C4-2B (cell line): ENCODE data around the gene LENG1.

Experiments
- ZFX ChIP-seq: fragments of 450-650 bp; IDR thresholded peaks from 2 replicates; pipeline ENCODE4 v1.6.1; 2017
- TF ChIP-seq, protein P1 (sequence below): fragments of 450-650 bp; conservative IDR thresholded peaks from 2 replicates; pipeline ENCODE4 v1.5.1; 2017; ENCODE audit warnings: mild to moderate bottlenecking

GRCh38 chr19:54173951-54174834, 14.7 kb upstream of the LENG1 start:
- TF ChIP-seq, protein P1, sequence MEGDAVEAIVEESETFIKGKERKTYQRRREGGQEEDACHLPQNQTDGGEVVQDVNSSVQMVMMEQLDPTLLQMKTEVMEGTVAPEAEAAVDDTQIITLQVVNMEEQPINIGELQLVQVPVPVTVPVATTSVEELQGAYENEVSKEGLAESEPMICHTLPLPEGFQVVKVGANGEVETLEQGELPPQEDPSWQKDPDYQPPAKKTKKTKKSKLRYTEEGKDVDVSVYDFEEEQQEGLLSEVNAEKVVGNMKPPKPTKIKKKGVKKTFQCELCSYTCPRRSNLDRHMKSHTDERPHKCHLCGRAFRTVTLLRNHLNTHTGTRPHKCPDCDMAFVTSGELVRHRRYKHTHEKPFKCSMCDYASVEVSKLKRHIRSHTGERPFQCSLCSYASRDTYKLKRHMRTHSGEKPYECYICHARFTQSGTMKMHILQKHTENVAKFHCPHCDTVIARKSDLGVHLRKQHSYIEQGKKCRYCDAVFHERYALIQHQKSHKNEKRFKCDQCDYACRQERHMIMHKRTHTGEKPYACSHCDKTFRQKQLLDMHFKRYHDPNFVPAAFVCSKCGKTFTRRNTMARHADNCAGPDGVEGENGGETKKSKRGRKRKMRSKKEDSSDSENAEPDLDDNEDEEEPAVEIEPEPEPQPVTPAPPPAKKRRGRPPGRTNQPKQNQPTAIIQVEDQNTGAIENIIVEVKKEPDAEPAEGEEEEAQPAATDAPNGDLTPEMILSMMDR: no peak
- no peak for TF ChIP-seq ZFX
